HG03565 (cell line): ENCODE measurements around the gene CLASP1.

ENCODE experiments used
- ATAC-seq: cut with Tn5 transposase; IDR thresholded peaks from one replicate; pipeline ENCODE4 v1.9.1; 2021; ENCODE audit warnings: mild to moderate bottlenecking, moderate library complexity; ENCODE audit not compliant: unreplicated experiment

The CLASP1 gene

DNA sequence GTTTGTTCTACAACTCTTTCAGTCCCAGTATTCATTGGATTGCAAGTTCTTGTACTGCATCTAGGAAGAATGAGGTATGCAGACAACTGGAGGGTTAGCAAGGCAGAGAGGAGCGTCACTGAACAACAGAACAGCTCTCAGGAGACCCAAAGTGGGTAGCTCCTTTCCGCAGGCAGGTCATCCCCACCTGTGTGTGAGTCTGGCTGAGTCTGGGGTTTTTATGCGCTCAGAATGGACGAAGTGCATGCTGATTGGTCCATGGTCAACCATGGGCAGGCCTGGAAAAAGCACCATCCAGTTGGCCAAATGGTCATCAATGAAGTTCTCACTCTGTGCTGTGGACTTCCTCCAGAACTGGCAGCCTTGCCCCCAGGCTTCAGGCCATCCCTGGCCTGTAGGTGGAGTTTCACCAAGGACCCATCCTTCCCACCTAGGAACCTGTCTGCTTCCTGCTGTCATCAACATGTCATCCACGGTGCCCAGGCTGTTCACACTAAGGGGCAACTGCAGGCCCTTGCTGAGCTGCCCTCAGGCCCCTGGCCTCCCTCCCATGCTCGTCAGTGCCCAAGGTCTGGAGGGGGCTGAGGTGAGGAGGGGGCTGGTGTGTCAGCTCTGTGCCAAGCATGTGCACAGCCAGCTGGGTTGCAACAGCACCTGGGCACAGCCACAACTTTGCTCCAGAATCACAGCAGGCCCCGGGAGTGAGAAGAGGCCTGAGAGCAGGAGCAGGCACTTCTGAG is 353.2 kb downstream of the CLASP1 start:
- no peak for ATAC-seq

DNA sequence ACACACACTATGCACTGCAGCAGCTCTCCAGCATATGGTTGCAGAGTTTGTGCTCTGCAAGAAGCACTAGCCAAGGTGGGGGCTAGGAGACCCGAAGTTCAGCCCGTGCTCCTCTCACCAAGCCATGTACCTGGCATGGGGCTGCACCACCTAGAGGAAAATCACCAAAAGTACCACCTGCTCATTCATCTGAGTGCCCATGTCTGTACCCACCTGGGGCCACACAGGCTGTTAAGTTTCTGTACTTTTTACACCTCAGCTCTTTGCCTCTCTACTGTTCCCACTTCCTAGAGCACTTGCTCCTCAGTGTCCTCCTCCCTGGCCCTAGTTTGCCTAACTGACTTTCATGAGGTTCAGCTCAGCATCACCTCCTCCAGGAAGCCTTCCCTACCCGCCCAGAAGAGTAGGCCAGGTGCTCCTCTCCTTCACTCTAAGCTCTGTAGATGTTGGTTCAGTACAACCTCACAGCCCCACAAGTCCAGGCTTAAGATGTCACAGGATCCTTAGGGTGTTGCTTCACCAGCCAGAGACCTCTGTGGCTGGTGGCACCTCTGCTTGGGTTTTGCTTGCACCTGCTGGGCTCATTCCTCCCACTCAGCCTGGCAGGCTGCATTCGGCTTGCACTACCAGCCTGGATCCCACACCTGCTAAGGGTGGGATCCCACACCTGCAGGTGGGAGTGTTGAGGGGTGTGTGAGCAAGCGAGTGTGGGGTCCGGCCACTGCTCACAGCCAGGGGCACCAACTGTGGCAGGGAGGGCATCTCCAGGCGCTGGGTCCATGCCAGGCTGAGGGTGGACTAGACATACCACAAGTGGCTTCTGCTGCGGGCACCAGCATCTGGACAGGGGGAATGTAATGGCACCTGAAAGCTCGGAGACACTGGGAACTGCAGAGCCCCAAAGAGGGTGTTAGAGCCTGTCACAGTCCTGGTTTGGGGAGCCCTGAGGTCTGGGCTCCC is 354.1 kb downstream of the CLASP1 start:
- no peak for ATAC-seq

DNA sequence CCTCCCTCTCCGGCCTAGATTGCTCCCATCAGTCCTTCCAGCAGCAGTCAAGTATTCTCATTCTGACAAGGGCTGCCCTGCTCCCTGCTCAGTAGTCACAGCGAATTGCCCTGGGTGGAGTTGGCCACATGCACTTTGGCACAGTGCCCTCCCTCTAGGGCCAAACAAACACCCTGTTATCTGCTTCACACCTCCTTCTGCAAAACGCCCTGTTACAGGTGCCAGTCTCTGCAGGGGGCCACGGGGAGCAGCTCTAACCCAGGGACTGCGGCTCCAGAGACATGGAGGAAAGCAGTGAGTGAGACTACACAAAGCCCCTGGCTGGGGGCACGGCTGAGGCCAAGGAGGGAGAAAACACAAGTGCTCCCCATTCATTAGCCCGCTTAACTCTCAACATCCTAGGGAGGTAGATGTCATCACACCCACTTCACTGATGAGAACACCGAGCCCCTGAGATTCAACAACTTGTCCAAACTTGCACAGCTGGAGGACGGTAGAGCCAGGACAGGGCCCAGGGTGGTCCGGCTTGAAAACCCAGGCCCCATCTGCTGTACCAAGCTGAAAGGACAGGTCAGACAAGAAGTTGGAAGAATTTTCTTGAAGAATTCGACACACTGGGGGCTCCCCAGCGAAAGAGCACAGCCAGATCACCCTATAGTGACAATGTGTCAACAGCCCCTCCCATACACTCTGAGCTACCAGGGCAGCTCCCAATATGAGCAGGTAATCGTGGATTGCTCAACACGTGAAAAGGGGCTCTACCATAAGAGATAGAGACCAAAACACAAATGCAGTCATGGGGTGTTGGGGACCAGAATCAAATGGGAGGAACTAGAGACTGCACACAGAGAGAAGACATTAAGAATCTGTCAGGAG is 355.6 kb downstream of the CLASP1 start:
- no peak for ATAC-seq

DNA sequence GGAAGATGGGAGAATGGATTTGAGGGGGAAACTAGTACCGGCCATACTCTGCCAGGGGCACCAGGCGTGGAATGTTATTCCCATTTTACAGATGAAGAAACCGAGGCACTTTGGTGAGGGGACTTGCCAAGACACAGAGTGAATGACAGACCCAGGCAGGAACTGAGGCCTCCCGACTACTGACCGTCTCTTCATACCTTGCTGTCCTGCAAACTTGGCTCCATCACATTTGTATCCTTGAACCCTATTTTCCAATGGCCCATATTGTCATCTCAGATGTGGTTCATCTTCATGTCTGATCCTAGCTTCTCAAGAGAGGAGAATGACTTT is 358.0 kb downstream of the CLASP1 start:
- ATAC-seq, result no peak

DNA sequence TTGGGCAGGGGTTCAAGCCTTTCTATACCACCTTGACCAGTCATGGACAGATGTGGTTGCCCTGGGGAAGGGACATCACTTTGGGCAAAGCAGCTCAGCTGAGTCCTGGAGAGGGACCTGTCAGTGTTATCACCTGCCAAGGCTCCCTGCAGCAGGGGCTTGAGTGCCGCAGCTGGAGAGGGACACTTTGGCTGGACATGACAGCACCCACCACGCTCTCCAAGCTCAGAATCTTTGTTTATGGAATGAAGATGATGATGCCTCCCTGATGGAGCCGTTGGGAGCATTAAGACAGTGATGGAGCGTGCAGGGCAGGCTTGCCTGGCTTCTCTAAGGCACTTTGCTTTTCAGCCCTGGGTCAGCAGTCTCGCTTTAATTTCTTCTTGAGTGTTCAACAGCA is 360.0 kb downstream of the CLASP1 start:
- ATAC-seq, result no peak

DNA sequence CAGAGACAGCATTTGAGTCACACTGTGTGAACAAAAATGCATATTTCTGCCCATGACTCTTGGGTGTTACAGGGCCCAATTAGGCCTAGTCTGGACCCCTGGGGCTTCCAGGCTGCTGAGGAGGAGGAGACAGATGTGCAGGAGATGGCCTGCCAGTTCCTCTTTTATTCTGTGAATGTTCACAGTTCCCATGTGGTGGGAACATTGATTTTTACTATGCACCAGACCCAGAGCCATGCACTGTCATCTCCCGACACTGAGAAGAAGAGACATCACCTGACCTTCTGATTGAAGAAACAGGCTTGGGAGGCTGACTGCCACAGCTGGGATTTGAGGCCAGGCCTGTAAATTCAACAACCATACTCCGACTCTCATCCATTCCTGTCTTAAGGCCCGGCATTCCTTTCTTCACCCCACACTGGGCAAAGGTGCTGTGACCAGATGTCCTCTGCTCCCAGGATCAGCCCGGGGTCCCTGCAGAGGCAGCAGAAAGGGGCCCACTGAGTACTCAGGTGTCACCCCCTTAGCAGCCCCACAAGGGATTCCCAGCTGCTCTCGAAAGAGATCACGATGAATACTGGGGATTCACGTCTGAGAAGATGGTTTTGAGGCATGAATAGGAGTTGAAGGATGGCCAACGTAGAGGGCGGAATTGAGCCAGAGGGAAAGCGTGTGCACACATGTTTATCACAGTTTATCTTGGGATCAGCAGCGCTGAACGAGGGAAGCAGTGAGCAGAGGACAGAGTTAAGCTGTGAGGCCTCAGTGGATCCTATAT is 360.6 kb downstream of the CLASP1 start:
- ATAC-seq, result no peak

DNA sequence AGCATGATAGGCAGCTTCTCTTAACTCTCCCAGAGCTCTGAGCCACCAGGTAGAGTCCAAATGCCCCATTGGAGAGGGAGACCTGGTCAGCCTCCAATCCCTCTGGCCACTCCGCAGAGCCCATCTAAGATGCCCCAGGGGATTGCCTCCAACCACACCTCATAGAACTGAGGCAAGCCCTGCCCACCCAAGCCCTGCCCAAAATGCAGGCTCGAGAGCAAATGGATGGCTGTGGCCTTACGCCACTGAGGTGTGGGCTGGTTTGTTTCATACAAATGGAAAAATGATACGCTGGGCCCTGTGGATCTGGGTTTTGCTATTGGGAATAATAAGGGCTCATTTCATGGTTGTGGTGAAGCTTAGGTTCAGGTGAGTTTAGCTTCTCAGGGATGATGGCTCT is 361.3 kb downstream of the CLASP1 start:
- no peak for ATAC-seq
